HEK293T (cell line): ENCODE measurements around the gene KIAA1328.

Experiments
- CTCF ChIA-PET: fragments of 350-600 bp; formaldehyde crosslinking; extraction: SDS; loops from one replicate; lab custom pipeline; 2021; ENCODE audit warnings: antibody characterized with exemption, inconsistent platforms; lab: Yijun Ruan, JAX
- POLR2A ChIA-PET: fragments of 350-600 bp; formaldehyde crosslinking; extraction: SDS; loops from one replicate; lab custom pipeline; 2020; ENCODE audit warnings: antibody characterized with exemption, inconsistent platforms; lab: Yijun Ruan, JAX
- DNase-seq: peaks from one replicate; pipeline ENCODE4 v3.0.0; 2012; ENCODE audit warnings: mixed read lengths; ENCODE audit errors: extremely low spot score
- ARNT ChIP-seq: fragments of 450-650 bp; IDR thresholded peaks from 2 replicates; pipeline ENCODE4 v1.6.1; 2017; ENCODE audit warnings: mild to moderate bottlenecking
- BHLHE40 ChIP-seq: fragments of 450-650 bp; IDR thresholded peaks from 2 replicates; pipeline ENCODE4 v1.6.1; 2016; ENCODE audit warnings: mild to moderate bottlenecking, moderate library complexity, borderline replicate concordance
- CTBP1 ChIP-seq: fragments of 450-650 bp; IDR thresholded peaks from 2 replicates; pipeline ENCODE4 v1.6.1; 2016; ENCODE audit warnings: borderline replicate concordance
- ELF4 ChIP-seq: fragments of 450-650 bp; IDR thresholded peaks from 2 replicates; pipeline ENCODE4 v1.6.1; 2017; ENCODE audit warnings: antibody characterized with exemption
- FOXA1 ChIP-seq: fragments of 450-650 bp; IDR thresholded peaks from 2 replicates; pipeline ENCODE4 v1.6.1; 2016; ENCODE audit warnings: mild to moderate bottlenecking
- FOXK2 ChIP-seq: fragments of 450-650 bp; IDR thresholded peaks from 2 replicates; pipeline ENCODE4 v1.6.1; 2016; ENCODE audit warnings: mild to moderate bottlenecking
- FOXM1 ChIP-seq: fragments of 450-650 bp; IDR thresholded peaks from 2 replicates; pipeline ENCODE4 v1.6.1; 2017; ENCODE audit warnings: mild to moderate bottlenecking, borderline replicate concordance
- HDGF ChIP-seq: fragments of 450-650 bp; IDR thresholded peaks from 2 replicates; pipeline ENCODE4 v1.6.1; 2017; ENCODE audit warnings: antibody characterized with exemption, borderline replicate concordance
- L3MBTL2 ChIP-seq: fragments of 450-650 bp; conservative IDR thresholded peaks from 2 replicates; pipeline ENCODE4 v1.6.1; 2016; ENCODE audit warnings: mild to moderate bottlenecking
- LEF1 ChIP-seq: fragments of 450-650 bp; IDR thresholded peaks from 2 replicates; pipeline ENCODE4 v1.6.1; 2017; ENCODE audit warnings: mild to moderate bottlenecking, borderline replicate concordance
- NFRKB ChIP-seq: fragments of 450-650 bp; IDR thresholded peaks from 2 replicates; pipeline ENCODE4 v1.6.1; 2016; ENCODE audit warnings: mild to moderate bottlenecking, moderate library complexity
- SP1 ChIP-seq: fragments of 450-650 bp; IDR thresholded peaks from 2 replicates; pipeline ENCODE4 v1.6.1; 2017
- SUZ12 ChIP-seq: fragments of 450-650 bp; IDR thresholded peaks from 2 replicates; pipeline ENCODE4 v1.6.1; 2016; ENCODE audit warnings: mild to moderate bottlenecking
- TARDBP ChIP-seq: fragments of 450-650 bp; IDR thresholded peaks from 2 replicates; pipeline ENCODE4 v1.6.1; 2016
- ZNF384 ChIP-seq: fragments of 450-650 bp; IDR thresholded peaks from 2 replicates; pipeline ENCODE4 v1.6.1; 2016
- TF ChIP-seq, protein P1 (sequence below): fragments of 450-650 bp; IDR thresholded peaks from 2 replicates; pipeline ENCODE4 v1.6.1; 2016

Gene KIAA1328

DNA sequence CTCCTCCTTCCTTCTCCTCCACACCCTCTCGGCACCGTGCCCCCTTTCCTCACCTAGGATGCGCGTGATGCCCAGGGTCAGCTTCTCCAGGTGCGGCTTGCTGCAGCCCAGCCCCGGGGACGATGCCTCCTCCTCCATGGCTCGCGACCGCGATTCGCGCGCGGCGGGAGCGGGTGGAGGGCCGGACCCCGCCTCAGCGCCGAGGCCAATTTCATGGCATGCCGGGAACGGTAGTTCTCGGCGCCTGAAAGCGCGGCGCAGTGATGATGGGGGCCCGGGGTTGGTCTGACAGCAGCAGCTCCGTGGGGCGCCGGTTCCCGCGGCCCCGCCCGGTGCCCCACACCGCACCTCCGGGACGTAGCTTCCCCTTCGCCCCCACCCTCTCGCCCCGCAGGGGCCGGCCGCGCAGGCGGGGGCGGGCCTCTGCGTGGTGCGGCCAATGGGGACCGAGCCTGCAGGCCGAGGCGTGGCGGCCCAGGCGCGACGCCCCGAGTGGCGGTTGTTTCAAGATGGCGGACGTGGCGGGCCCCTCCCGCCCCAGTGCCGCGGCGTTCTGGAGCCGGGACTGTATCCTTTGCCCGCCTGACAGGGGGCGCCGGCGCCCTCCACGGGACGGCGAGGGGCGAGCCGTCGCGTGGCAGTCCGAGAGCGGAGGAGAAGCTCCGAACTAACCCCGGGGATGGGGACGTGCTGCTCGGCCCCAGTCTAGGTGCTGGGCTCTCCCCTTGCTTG, at the start of gene KIAA1328, which contains the start of gene TPGS2:
KIAA1328 (plus strand) TSS at position 498 of the 732 bp plus-strand sequence; CDS start at position 510, 12 bp downstream.
TPGS2 (minus strand) TSS at position 373 of the 732 bp plus-strand sequence; CDS start at position 138, 235 bp downstream.
- DNase-seq = peak; percentile 97
- TF ChIP-seq FOXA1 (no peak), FOXM1 (peak; percentile 65; the same call in 1 of the 2 replicates), ELF4 (peak; percentile 45; the same call in 1 of the 2 replicates), SUZ12 (no peak), HDGF (0 out of 2 replicates have a peak, but pooled peaks have one; percentile 40), TARDBP (peak; percentile 84), ZNF384 (no peak), SP1 (no peak), CTBP1 (peak; percentile 74; the same call in 1 of the 2 replicates), LEF1 (peak; percentile 54; the same call in 1 of the 2 replicates), NFRKB (no peak), FOXK2 (no peak), BHLHE40 (no peak), L3MBTL2 (peak; percentile 81), ARNT (0 out of 2 replicates have a peak, but pooled peaks have one; percentile 46)
- TF ChIP-seq, protein P1, sequence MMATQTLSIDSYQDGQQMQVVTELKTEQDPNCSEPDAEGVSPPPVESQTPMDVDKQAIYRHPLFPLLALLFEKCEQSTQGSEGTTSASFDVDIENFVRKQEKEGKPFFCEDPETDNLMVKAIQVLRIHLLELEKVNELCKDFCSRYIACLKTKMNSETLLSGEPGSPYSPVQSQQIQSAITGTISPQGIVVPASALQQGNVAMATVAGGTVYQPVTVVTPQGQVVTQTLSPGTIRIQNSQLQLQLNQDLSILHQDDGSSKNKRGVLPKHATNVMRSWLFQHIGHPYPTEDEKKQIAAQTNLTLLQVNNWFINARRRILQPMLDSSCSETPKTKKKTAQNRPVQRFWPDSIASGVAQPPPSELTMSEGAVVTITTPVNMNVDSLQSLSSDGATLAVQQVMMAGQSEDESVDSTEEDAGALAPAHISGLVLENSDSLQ = peak; percentile 12; the same call in 1 of the 2 replicates
- ChIA-PET CTCF (interaction anchor here (0.6 to 2.2 kb wide), 16 partner anchors 9 to 1013 kb away, joined by 3 to 10 read pairs (median 4); no protein-coding TSS in a partner anchor), POLR2A (interaction anchor here (0.6 to 2.0 kb wide), 23 partner anchors 9 to 471 kb away, joined by 3 to 8 read pairs (median 4); no protein-coding TSS in a partner anchor)

DNA sequence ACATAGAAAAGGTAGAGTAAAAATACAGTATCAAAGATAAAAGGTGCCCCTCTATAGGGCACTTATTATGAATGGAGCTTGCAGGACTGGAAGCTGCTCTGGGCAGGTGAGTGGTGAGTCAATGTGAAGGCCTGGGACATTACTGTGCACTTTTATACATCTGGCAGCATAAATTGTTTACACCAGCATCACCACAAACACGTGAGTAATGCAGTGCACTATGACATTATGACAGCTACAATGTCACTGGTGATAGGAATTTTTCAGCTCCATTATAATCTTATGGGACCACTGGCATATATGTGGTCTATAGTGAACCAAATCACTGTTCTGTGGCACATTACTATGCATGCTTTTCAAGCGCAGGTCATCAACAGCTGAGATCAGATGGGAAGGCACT, 48.2 kb upstream of the KIAA1328 start:
- ChIA-PET CTCF (no interaction called here), POLR2A (no interaction called here)
- no peak for DNase-seq
- TF ChIP-seq FOXM1 (no peak), SP1 (no peak), NFRKB (no peak), HDGF (no peak), LEF1 (no peak), TARDBP (no peak), ELF4 (no peak), L3MBTL2 (no peak)

DNA sequence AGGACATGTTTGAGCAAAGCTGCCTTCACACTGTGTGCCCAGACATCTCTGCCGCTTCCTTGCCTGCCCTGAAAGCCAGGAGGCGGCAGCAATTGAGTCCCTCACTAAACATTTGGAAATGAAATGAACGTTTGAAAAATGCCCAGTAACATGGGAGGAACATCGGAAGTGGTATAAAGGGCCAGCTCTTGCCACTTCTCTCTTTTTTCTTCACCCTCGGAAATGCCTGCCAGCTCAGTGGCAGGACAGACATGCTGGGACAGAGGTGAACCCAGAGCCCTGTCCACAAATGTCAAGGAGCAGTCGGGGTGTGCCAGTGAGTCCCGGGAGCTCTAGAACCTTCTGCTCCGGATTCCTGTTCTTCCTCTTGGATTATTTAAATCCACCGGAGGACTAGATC, 46.2 kb upstream of the KIAA1328 start:
- ChIA-PET CTCF (interaction anchor here (0.7 kb wide), 1 partner anchor 436 kb away, joined by 3 read pairs; no protein-coding TSS in a partner anchor), POLR2A (no interaction called here)
- TF ChIP-seq FOXM1 (no peak), TARDBP (no peak), FOXK2 (no peak), SUZ12 (no peak), LEF1 (no peak), ELF4 (no peak), FOXA1 (no peak), ZNF384 (no peak), SP1 (no peak), BHLHE40 (no peak), HDGF (no peak), ARNT (no peak), L3MBTL2 (no peak), CTBP1 (no peak), NFRKB (no peak)
- TF ChIP-seq, protein P1 = no peak
- no peak for DNase-seq

DNA sequence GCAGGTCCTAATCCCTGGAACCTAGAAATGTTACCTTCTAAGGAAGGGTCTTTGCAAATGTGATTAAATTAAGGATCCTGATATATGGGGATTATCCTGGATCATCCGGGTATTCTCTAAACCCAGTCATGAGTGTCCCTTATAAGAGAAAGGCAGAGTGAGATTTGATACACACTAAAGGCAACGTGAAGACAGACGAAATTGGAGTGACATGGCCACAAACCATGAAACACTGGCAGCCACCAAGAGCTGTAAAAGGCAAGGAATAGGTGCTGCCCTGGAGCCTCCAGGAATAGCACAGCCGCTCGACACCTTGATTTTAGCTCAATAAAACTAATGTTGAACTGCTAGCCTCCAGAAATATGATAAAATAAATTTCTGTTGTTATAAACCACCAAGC, 45.1 kb upstream of the KIAA1328 start:
- no peak for DNase-seq
- ChIA-PET CTCF (no interaction called here), POLR2A (no interaction called here)
- TF ChIP-seq FOXM1 (no peak), BHLHE40 (no peak), ARNT (no peak), ELF4 (no peak), SP1 (no peak), FOXA1 (no peak), LEF1 (no peak), CTBP1 (no peak), SUZ12 (no peak), ZNF384 (no peak), FOXK2 (no peak), TARDBP (no peak)

DNA sequence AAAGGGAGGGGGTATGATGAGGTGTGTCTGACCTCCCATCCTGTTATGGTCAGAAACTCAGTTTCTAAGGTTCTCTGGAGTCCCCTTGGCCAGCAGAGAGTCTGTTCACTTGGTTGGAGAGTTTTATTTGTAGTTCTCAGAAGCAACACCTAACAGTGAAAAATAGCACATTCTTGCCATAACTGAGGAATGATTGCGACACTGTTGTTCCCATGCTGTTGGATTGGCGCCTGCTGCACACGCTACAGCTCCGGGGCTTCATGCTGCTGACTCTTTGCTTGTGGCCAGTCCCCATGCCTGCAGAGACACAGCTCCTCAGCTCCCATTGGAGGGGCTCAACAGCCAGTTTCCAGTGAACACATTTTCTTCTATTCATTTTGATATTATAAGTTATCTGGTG, 42.2 kb upstream of the KIAA1328 start:
- DNase-seq = no peak
- POLR2A ChIA-PET = no interaction called here
- TF ChIP-seq SP1 (no peak), ZNF384 (no peak), ARNT (no peak), HDGF (no peak), BHLHE40 (no peak), TARDBP (no peak), FOXK2 (no peak), ELF4 (no peak)
- CTCF ChIA-PET = no interaction called here

DNA sequence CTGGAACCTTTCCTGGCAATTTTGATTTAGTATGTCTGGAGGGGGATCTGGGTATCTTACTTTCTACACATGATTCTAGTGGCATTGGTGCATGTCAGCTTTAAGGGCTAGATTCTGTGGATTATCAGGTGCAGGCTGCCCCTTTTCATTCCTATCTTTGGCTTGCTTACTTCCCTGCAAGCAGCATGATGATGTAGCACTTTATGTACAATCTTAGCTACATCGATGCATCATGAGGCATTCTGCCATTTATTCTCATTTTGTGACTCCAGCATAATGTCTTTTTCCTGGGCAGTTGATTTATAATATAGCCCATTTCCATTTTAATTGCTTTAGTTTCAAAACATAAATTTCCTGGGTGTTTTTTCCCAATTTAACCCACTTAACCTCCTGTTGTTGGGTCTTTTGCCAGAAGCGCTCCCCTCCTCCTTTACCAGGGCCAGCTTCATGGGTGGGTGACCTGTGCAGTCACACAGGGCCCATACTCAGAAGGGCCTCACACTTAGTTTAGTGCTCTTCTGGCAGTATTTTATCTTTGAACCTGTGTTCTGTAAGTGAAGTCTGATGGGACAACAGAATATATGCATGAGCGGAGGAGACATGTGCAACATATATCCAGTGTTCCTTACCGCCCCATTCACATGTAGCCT, 36.2 kb upstream of the KIAA1328 start:
- ChIA-PET POLR2A (no interaction called here), CTCF (interaction anchor here (0.7 kb wide), 1 partner anchor 1020 kb away, joined by 3 read pairs; no protein-coding TSS in a partner anchor)
- no peak for TF ChIP-seq TARDBP
- no peak for TF ChIP-seq SP1
- TF ChIP-seq, protein P1 = no peak
- TF ChIP-seq L3MBTL2 = no peak
- TF ChIP-seq ELF4 = no peak
- TF ChIP-seq CTBP1 = no peak
- no peak for TF ChIP-seq ARNT
- no peak for TF ChIP-seq FOXA1
- no peak for TF ChIP-seq FOXK2
- no peak for DNase-seq
